AG09319 (cell line): Measurements from ENCODE around the gene APH1B.

Experiments used
- DNase-seq: peaks from one replicate; pipeline ENCODE4 v3.0.0-alpha.2; 2010; ENCODE audit warnings: low read depth; ENCODE audit errors: extremely low read depth
- TF ChIP-seq, protein P1 (sequence below): IDR thresholded peaks from 2 replicates; pipeline ENCODE4 v1.5.1; 2011; ENCODE audit warnings: low read depth, mild to moderate bottlenecking, inconsistent platforms, low read length, moderate library complexity

The APH1B gene

GRCh38 chr15:63288342-63288741 is 10.9 kb downstream of the APH1B start:
- no peak for DNase-seq
- TF ChIP-seq, protein P1, sequence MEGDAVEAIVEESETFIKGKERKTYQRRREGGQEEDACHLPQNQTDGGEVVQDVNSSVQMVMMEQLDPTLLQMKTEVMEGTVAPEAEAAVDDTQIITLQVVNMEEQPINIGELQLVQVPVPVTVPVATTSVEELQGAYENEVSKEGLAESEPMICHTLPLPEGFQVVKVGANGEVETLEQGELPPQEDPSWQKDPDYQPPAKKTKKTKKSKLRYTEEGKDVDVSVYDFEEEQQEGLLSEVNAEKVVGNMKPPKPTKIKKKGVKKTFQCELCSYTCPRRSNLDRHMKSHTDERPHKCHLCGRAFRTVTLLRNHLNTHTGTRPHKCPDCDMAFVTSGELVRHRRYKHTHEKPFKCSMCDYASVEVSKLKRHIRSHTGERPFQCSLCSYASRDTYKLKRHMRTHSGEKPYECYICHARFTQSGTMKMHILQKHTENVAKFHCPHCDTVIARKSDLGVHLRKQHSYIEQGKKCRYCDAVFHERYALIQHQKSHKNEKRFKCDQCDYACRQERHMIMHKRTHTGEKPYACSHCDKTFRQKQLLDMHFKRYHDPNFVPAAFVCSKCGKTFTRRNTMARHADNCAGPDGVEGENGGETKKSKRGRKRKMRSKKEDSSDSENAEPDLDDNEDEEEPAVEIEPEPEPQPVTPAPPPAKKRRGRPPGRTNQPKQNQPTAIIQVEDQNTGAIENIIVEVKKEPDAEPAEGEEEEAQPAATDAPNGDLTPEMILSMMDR: no peak; the same call in 1 of the 2 replicates

DNA sequence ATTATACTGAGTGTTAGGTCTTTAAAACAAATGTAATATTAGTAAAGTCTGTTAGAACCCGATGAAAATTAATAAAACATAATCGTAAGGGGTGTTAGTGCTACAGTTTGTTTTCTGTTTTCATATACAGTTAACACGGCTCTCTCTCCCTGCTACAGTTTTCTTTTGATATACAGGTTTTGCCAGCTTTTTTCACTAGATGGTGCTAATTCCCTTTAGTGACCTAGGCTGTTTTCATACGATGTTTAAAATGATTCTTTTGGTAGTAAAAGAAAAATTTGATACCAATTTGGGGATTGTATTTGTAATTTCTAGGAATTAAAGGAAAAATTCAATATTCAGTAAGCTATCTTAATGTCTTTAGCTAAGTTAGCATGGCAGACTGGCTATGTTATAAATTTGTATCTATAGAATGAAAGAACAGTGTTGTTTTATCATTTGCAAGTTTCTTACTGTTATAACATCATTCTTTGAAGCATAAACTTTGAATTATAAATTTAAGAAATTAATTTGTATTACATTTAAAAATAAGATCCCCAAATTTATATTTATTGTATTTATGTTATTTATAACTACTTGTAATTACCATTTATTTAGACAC is 11.5 kb downstream of the APH1B start:
- DNase-seq: peak; percentile 20
- TF ChIP-seq, protein P1: peak; percentile 63

DNA sequence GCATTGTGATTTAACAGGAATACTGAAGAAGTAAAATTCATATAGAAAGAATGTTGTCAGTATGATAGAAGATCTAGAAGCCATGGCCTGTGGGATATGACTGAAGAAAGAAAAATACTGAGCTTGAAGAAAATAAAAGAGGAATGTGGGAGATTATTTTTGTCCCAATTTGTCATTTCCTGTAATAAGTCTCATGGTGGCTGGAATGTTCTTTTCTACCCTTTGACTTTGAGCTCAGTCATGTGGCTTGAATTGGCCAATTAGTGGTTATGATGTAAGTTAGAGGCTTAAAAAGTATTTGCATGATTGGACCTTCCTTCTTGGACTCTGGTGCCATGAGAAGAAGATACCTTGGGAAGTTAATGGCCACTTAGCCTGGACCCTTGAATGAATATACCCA is 14.1 kb downstream of the APH1B start:
- TF ChIP-seq, protein P1: no peak

DNA sequence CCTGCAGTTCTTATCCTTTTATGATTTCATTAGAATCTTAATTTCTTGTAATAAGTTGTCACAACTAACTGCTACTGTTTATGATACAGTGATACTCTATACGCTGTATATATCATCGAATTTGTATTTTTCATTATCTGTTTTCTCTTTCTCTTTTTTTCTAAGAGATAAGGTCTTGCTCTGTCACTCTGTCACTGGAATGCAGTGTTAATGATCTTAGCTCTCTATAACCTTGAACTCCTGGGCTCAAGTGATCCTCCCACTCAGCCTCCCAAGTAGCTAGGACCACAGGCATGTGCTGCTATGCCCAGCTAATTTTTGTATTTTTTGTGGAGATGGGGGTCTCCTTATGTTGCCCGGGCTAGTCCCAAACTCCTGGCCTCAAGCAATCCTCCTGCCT is 14.8 kb downstream of the APH1B start:
- DNase-seq: no peak
- TF ChIP-seq, protein P1: no peak

More for the DNA sequence above, 14.1 kb downstream of the APH1B start:
- DNase-seq: no peak

- TF ChIP-seq, protein P1: no peak
- no peak for DNase-seq
Measured at GRCh38 chr15:63292771-63293170, 15.4 kb downstream of the APH1B start.

DNA sequence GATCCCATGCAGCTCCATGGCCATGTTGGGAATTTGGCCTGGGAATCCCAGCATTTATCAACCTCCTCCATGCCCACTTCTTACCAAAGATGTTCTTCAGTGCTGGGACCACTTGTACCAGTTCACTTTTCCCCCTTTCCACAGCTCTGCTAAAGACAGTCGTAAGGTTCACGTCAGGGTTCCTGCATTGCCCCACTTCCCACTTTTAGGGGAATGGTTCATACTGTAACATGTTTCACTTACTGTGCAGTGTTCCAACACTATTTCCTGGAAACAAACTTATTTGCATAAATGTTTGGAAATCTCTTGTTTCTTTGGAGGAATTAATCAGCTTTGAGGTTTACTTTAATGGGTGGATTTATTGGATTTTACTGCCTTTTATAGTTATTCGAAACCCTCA is 17.0 kb downstream of the APH1B start:
- TF ChIP-seq, protein P1: no peak
- DNase-seq: no peak

DNA sequence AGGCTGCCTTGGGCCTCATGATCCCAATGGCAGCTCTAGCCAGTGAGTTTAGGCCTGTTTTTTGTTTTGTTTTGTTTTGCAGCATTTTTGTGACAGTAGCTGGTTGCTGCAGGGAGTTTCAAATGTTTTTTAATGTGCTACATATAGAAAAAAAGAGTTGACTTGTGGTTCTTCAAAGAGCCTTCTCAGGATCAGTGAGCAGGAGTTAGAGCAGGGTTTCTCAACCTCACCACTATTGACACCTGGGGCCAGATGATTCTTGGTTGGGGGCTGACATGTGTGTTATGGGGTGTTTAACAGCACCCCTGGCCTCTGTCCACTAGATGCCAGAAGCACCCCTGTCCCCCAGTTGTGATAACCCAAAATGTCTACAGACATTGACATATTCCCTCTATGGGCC is 17.9 kb downstream of the APH1B start:
- DNase-seq: no peak
- TF ChIP-seq, protein P1: no peak
